Measurements from ENCODE around the gene SAMD13.

- TF ChIP-seq POLR2A (IDR thresholded peaks at IDR 0.05; ENCODE audit: low read length), result no peak
- TF ChIP-seq GATA1 (IDR thresholded peaks at IDR 0.05; ENCODE audit: low read depth, low read length), result no peak
These were observed 26.3 kb downstream of the SAMD13 start for GRCh38 chr1:84327830-84328229.
